ENCODE results near the gene KIFBP.
A peak's percentile ranks its signal among the peaks of the same experiment; 100 is the strongest.
"Not testable (repeated sequence)": the region's sequence is repeated elsewhere in the genome, so short reads cannot be mapped to it uniquely, and the experiment has no call there.

Gene KIFBP

GRCh38 chr10:69004821-69005220 is 16.2 kb downstream of the KIFBP start:
- no peak for DNase-seq

GRCh38 chr10:69005704-69006485 is 17.3 kb downstream of the KIFBP start:
- no peak for DNase-seq

DNA sequence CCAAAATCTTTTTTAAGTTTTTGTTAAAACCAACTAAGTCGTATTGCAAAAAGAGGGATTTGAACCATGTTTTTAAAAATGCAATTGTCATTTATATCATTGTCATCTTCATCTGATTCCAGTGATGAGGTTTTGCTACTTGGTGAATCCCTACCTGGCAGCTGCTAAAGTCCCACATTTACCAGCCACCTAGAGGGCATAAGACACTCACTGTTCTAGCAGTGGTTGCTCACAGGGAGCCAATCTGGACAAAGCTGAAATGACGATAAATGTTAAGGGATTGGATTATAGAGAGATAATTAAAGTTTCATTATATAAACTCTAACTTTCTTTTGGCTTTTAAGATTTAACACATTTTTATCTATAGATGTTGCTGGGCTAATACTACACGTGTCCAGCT is 18.7 kb downstream of the KIFBP start:
- DNase-seq = no peak

GRCh38 chr10:69009360-69009759 is 20.8 kb downstream of the KIFBP start:
- no peak for DNase-seq

- no peak for DNase-seq
These were observed 21.6 kb downstream of the KIFBP start for GRCh38 chr10:69010151-69010640.

DNA sequence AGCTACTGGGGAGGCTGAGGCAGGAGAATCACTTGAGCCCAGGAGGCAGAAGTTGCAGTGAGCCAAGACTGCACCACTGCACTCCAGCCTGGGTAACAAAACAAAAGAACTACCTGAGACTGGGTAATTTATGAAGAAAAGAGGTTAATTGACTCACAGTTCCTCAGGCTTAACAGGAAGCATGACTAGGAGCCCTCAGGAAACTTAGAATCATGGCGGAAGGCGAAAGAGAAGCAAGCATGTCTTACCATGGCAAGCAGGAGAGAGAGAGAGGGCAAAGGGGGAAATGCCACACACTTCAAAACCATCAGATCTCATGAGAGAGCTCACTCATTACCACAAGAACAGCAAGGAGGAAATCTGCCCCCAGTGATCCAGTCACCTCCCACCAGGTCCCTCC is 24.2 kb downstream of the KIFBP start:
- not testable (repeated sequence) for DNase-seq

- DNase-seq = no peak
These were observed 25.6 kb downstream of the KIFBP start for GRCh38 chr10:69014171-69014570.

- DNase-seq = no peak
These were observed 30.0 kb downstream of the KIFBP start for GRCh38 chr10:69018613-69019012.

DNA sequence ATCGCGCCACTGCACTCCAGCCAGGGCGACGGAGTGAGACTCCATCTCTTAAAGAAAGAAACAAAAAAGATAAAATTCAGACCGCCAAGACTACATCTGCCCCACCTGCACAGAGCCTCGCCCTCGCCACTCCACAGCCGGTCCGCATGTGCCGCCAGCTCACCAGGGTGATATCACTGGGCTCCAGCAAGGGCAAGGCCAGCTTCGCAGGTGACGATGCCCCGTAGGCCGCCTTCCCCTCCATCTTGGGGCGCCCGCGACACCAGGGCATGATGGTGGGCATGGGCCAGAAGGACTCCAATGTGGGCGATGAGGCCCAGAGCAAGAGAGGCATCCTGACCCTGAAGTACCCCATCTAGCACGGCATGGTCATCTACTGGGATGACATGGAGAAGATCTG is 34.0 kb downstream of the KIFBP start:
- DNase-seq = no peak

DNA sequence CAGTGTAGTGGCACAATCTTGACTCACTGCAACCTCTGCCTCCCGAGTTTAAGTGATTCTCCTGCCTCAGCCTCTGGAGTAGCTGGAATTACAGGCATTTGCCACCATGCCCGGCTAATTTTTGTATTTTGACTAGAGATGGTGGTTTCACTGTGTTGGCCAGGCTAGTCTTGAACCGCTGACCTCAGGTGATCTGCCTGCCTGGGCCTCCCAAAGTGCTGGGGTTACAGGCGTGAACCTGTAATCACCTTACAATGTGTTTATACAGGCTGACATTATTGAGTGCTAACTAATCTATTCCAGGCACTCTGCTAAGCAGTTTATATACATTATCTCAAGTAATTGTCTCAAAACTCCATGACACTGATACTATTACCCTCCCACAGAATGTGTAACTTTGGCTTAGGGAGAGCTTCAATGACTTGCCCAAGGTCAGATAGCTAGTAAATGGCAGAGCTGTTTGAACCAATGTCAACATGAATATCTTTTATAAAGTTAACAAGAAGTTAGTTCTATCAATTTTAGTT is 36.8 kb downstream of the KIFBP start:
- DNase-seq = no peak

DNA sequence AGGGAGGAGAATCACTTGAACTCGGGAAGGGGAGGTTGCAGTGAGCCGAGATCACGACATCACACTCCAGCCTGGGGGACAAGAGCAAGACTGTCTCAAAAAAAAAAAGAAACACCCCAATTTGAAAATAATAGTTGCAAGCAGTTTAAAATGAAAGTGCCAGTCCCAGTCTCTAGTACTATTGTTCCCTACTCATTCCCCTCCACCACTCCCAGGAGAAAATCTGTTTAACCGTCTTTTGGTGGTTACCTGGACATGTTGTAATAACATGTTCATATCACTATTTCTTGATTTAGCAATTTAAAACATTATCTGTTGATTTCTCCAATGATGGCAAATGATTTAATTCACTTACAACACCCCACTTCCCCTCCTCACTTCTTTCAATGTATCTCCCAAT is 44.7 kb downstream of the KIFBP start:
- DNase-seq = no peak

GRCh38 chr10:69037489-69037888 is 48.9 kb downstream of the KIFBP start:
- no peak for DNase-seq

- DNase-seq = not testable (repeated sequence)
These were observed 52.3 kb downstream of the KIFBP start for GRCh38 chr10:69040904-69041303.

GRCh38 chr10:69042417-69042816 is 53.8 kb downstream of the KIFBP start:
- DNase-seq = no peak

GRCh38 chr10:69042838-69043237 is 54.2 kb downstream of the KIFBP start:
- DNase-seq = no peak

DNA sequence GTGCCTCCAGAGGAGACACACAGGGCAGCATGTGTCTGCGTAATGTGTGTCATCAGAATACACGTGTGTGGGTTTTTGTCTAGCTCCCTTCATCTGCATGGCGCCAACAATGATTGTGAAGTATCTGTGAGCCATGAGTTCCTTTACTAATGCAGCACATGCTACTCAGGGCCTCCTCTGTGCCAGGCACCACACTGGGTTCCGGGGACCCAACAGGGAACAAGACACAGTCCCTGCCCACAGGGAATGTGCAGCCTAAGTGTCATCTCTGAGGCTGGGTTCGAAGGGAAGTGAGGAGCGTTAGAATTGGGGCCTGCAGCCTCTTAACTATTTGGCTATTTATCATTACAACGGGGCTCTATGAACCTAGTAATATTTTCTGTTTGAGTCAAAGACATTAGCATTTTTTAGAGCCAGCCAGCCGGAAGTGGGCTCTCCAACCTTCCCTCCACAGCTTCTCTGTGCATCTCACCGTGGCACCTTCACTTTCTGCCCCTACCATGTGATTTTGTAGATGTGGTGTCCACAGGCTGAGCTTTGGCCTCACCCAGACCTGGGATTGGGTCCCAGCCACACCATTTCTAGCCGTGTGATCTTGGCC is 55.4 kb downstream of the KIFBP start:
- peak; percentile 9 for DNase-seq

DNA sequence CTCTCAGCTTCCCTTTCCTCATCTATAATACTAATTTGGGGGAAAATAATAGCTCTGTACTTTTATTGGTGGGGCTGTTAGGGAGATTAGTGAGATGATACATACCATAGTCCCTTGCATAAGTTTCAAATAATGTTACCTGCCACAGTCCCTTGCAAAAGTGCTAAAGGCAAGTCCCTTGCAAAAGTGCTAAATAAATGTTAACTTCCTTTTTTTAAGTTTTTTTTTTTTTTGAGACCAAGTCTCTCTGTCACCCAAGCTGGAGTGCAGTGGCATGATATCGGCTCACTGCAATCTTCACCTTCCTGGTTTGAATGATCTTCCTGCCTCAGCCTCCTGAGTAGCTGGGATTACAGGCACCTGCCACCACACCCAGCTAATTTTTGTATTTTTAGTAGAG is 55.9 kb downstream of the KIFBP start:
- no peak for DNase-seq

GRCh38 chr10:69045441-69046300 is 57.1 kb downstream of the KIFBP start:
- no peak for DNase-seq

GRCh38 chr10:69047111-69047832 is 58.7 kb downstream of the KIFBP start:
- no peak for DNase-seq

GRCh38 chr10:69048103-69048502 is 59.5 kb downstream of the KIFBP start:
- no peak for DNase-seq

DNA sequence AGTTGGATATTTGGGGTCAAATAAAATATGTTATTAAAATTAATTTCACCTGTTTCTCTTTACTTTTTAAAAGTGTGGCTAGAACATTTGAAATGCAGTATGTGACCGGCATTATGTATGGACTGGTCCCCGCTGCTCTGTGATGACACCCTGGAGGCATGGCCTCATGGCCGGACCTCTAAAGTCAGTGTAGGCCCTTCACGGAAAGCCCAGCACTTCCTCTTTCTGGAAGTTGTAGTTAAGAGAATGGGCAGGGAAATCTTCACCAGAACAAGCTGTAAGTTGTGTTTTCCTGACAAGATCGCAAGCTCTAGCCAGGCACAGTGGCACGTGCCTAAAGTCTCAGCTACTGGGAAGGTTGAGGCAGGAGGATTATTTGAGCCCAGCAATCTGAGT is 61.0 kb downstream of the KIFBP start:
- no peak for DNase-seq

DNA sequence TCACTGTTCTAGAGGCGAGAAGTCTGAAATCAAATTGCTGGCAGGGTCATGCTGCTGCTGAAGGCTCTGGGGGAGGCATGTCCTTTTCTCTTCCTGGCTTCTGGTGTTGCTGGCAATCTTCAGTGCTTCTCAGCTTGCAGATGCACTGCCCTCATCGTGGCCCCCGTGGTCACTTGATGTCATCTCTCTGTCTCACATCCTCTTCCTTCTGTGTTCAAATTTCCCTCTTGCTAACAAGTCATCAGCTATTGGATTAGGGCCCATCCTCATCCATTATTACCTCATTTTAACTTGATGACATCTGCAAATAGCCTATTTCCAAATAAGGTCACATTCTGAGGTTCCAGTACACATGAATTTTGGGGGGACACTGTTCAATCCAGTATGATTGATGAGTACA is 62.7 kb downstream of the KIFBP start:
- no peak for DNase-seq
